Trophoblast cell (in vitro differentiated cells and primary cell): Measurements from ENCODE around the gene SERINC2.

Source experiments
- DNase-seq, 2 donors: peaks; one replicate each; pipeline ENCODE4 v3.0.0-alpha.2; 2016
- H2AFZ ChIP-seq: 2 replicates; pipeline ENCODE4 v1.6.1; 2013; ENCODE audit warnings: low read length, moderate library complexity, mild to moderate bottlenecking; ENCODE audit not compliant: insufficient read depth, poor library complexity
- H2AK5ac ChIP-seq: 2 replicates; pipeline ENCODE4 v1.6.1; 2013; ENCODE audit warnings: mild to moderate bottlenecking, low read length
- H2BK120ac ChIP-seq: 2 replicates; pipeline ENCODE4 v1.6.1; 2013; ENCODE audit warnings: low read length, mild to moderate bottlenecking, moderate library complexity; ENCODE audit not compliant: insufficient read depth, poor library complexity
- H2BK12ac ChIP-seq: 2 replicates; pipeline ENCODE4 v1.6.1; 2013; ENCODE audit warnings: mild to moderate bottlenecking, low read length, moderate library complexity
- H2BK5ac ChIP-seq: 2 replicates; pipeline ENCODE4 v1.6.1; 2013; ENCODE audit warnings: low read length, low read depth, moderate library complexity, mild to moderate bottlenecking; ENCODE audit not compliant: poor library complexity
- H3K14ac ChIP-seq: 2 replicates; pipeline ENCODE4 v1.6.1; 2013; ENCODE audit warnings: mild to moderate bottlenecking, low read length
- H3K18ac ChIP-seq: 2 replicates; pipeline ENCODE4 v1.6.1; 2013; ENCODE audit warnings: mild to moderate bottlenecking, low read length
- H3K23ac ChIP-seq: 2 replicates; pipeline ENCODE4 v1.6.1; 2013; ENCODE audit warnings: low read length
- H3K27ac ChIP-seq: 2 replicates; pipeline ENCODE4 v1.5.1; 2013; ENCODE audit warnings: low read depth, mild to moderate bottlenecking, inconsistent platforms, low read length, moderate library complexity
- H3K27me3 ChIP-seq: 2 replicates; pipeline ENCODE4 v1.6.1; 2013; ENCODE audit warnings: inconsistent platforms, mild to moderate bottlenecking, low read length, moderate library complexity; ENCODE audit not compliant: insufficient read depth
- H3K36me3 ChIP-seq, 2 experiments: 1 replicate in 1 of 2; 2 replicates in 1 of 2; pipeline ENCODE4 v1.6.1; 2013; ENCODE audit warnings: low read length in 2 of 2, mild to moderate bottlenecking in 2 of 2, moderate library complexity in 1 of 2; ENCODE audit not compliant: insufficient read depth in 2 of 2, control insufficient read depth in 1 of 2
- H3K4ac ChIP-seq: 2 replicates; pipeline ENCODE4 v1.6.1; 2013; ENCODE audit warnings: low read depth, mild to moderate bottlenecking, low read length, moderate library complexity
- H3K4me1 ChIP-seq, 2 experiments: 1 replicate in 1 of 2; 2 replicates in 1 of 2; pipeline ENCODE4 v1.6.1; 2013; ENCODE audit warnings: low read length in 2 of 2, mild to moderate bottlenecking in 2 of 2, moderate library complexity in 1 of 2; ENCODE audit not compliant: insufficient read depth in 2 of 2, control insufficient read depth in 1 of 2
- H3K4me2 ChIP-seq: 2 replicates; pipeline ENCODE4 v1.6.1; 2013; ENCODE audit warnings: inconsistent platforms, mild to moderate bottlenecking, low read length, moderate library complexity
- H3K4me3 ChIP-seq: 2 replicates; pipeline ENCODE4 v1.5.1; 2013; ENCODE audit warnings: mild to moderate bottlenecking, low read depth, low read length, inconsistent platforms
- H3K79me1 ChIP-seq: one replicate; pipeline ENCODE4 v1.6.1; 2013; ENCODE audit warnings: low read length
- H3K79me2 ChIP-seq: 2 replicates; pipeline ENCODE4 v1.6.1; 2013; ENCODE audit warnings: low read length, mild to moderate bottlenecking; ENCODE audit not compliant: control insufficient read depth, insufficient read depth, poor library complexity
- H3K9ac ChIP-seq: 2 replicates; pipeline ENCODE4 v1.6.1; 2013; ENCODE audit warnings: mild to moderate bottlenecking, low read length
- H3K9me3 ChIP-seq: 2 replicates; pipeline ENCODE4 v1.6.1; 2013; ENCODE audit warnings: low read depth, mild to moderate bottlenecking, control low read depth, inconsistent platforms, low read length; ENCODE audit not compliant: insufficient read depth
- H4K12ac ChIP-seq: 2 replicates; pipeline ENCODE4 v1.6.1; 2013; ENCODE audit warnings: low read depth, mild to moderate bottlenecking, low read length, moderate library complexity
- H4K8ac ChIP-seq: 2 replicates; pipeline ENCODE4 v1.6.1; 2013; ENCODE audit warnings: low read depth, mild to moderate bottlenecking, low read length, moderate library complexity
- H4K91ac ChIP-seq: one replicate; pipeline ENCODE4 v1.6.1; 2013; ENCODE audit warnings: low read depth, mild to moderate bottlenecking, low read length, moderate library complexity
- WGBS: extraction: QIAGEN DNeasy Blood & Tissue Kit; methylation state at CpG from one replicate; pipeline ENCODE4 v1.1.7; 2013; ENCODE audit warnings: missing lambda C conversion rate; ENCODE audit not compliant: insufficient read length, insufficient coverage; ENCODE audit errors: extremely low coverage; 5-methylcytosine and 5-hydroxymethylcytosine counted together

Gene SERINC2

DNA sequence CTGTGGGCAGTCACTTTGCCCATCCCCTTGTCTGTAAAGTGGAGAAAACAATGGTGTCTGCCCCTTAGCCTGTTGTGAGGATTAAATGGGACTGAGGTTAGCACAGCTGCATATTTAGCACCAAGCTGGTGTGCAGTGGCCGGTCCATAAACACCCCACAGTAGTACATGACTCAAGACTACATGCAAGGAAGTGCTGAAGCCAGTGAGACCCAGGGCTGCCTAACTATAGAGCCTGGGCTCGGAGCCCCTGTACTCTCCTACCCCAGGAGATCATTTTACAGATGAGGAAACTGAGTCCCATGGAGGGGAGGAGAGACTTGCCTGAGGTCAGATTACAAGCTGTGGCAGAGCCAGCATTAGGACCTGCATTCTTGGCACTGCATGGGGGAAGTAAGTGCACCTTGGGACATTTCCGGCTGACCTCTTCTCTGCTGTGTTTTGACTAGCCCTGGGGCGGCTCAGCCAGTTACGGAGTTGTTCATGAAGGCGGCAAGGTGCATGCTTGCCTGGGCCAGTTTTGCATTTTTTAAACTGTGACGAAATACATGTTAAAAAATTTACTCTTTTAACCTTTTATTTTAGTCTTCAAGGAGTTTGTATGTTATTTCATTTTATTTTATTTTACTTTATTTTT lies 3.2 kb downstream of the SERINC2 start:
- WGBS, result no CpG with 5 or more reads among the region's 7 CpGs
- Histone ChIP-seq H3K9me3 (no peaks in the 10 kb centered on the region), H4K8ac (no peak overlapping the region), H2BK120ac (peak overlapping the region; percentile 4), H3K27ac (peak overlapping the region; percentile 44), H3K79me1 (peaks cover 14% of the 10 kb centered on the region), H2BK5ac (peak overlapping the region; percentile 11), H4K91ac (peak overlapping the region; percentile 23), H3K4ac (no peak overlapping the region), H3K18ac (peak overlapping the region; percentile 16), H2AFZ (no peak overlapping the region), H3K27me3 (no peaks in the 10 kb centered on the region), H2BK12ac (peak overlapping the region; percentile 21), H3K9ac (no peak overlapping the region), H3K14ac (no peak overlapping the region), H4K12ac (no peak overlapping the region), H3K4me1 (peaks cover 30 to 32% of the 10 kb centered on the region in 2 experiments), H3K79me2 (peaks cover 14% of the 10 kb centered on the region), H3K4me3 (no peak overlapping the region), H3K4me2 (no peak overlapping the region), H2AK5ac (no peak overlapping the region), H3K36me3 (peaks cover 0 to 8% of the 10 kb centered on the region in 2 experiments), H3K23ac (no peak overlapping the region)
- DNase-seq, result peak; percentile 86 to 88

DNA sequence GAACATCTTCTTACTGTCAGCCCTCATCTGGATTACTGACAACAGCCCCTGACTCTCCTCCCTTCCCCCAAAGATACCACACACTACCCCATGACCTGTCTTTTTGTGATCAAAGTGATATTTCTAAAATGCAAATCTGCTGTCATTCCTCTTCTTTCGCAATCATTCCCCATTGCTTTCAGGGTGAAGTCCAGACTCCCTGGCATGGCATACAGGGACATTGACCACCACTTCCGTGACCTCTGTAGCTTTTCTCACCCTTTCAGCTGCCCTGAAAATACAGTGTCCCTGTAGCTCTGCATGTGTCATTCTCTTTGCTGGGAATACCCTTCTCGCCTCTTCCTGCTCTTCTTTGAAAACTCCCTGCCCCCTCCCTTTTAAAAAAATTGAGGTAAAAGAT lies 4.1 kb downstream of the SERINC2 start:
- no peak overlapping the region for H2BK120ac ChIP-seq
- H2AFZ ChIP-seq, result no peak overlapping the region
- H3K9ac ChIP-seq, result no peak overlapping the region
- no peak overlapping the region for H2BK12ac ChIP-seq
- no peak overlapping the region for H2BK5ac ChIP-seq
- H3K14ac ChIP-seq, result no peak overlapping the region
- no peak overlapping the region for H3K4me2 ChIP-seq
- no CpG with 5 or more reads among the region's 3 CpGs for WGBS
- H3K36me3 ChIP-seq, result peaks cover 0 to 8% of the 10 kb centered on the region in 2 experiments
- H3K4ac ChIP-seq, result no peak overlapping the region
- no peak overlapping the region for H3K23ac ChIP-seq
- peaks cover 16% of the 10 kb centered on the region for H3K79me1 ChIP-seq
- no peak for DNase-seq
- peaks cover 14% of the 10 kb centered on the region for H3K79me2 ChIP-seq
- no peak overlapping the region for H3K27ac ChIP-seq
- H4K12ac ChIP-seq, result no peak overlapping the region
- H3K9me3 ChIP-seq, result no peaks in the 10 kb centered on the region
- H3K18ac ChIP-seq, result no peak overlapping the region
- H4K8ac ChIP-seq, result no peak overlapping the region
- H3K4me3 ChIP-seq, result no peak overlapping the region
- no peak overlapping the region for H4K91ac ChIP-seq
- H3K27me3 ChIP-seq, result no peaks in the 10 kb centered on the region
- peaks cover 30 to 35% of the 10 kb centered on the region in 2 experiments for H3K4me1 ChIP-seq
- no peak overlapping the region for H2AK5ac ChIP-seq

DNA sequence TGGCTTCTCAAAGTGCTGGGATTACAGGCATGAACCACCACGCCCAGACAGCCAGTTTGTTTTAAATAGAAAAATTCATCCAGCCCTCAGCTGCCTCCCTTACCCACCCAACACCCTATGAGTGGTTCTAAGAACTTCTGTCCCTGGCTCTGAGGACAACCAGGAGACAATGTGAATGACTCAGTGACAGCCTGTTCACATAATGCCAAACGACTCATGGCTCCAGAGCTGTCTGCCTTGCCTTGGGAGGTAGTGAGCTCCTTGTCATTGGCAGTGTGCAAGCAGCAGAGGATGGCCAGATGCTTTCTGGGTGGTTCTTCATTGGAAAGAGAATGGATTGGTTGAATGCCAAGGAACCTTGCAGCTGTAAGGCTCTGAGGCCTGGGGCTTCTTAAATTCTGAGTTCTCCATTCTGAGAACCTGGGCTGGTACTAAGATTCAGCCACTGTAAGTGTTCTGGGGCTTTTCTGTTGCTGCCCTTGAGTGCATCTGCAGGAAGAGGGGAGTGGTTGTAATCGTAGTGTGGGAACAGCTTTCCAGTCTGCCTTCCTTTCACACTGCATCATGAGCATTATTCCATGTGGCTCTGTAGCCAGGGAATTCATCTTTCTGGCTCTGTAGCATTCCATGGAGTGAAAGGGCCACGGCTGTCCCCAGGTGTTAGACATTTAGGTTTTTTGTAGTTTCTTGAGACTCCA lies 5.8 kb downstream of the SERINC2 start:
- no peak overlapping the region for H3K23ac ChIP-seq
- H3K18ac ChIP-seq, result peak overlapping the region; percentile 38
- H3K14ac ChIP-seq, result no peak overlapping the region
- no peak overlapping the region for H2AK5ac ChIP-seq
- peak in 1 of 2 donors; percentile 64 for DNase-seq
- H3K27ac ChIP-seq, result no peak overlapping the region
- no CpG with 5 or more reads among the region's 4 CpGs for WGBS
- H3K79me1 ChIP-seq, result peaks cover 9% of the 10 kb centered on the region
- H3K4me3 ChIP-seq, result no peak overlapping the region
- H4K12ac ChIP-seq, result no peak overlapping the region
- H2BK12ac ChIP-seq, result no peak overlapping the region
- H2BK5ac ChIP-seq, result no peak overlapping the region
- H3K27me3 ChIP-seq, result no peaks in the 10 kb centered on the region
- H2AFZ ChIP-seq, result no peak overlapping the region
- no peak overlapping the region for H4K91ac ChIP-seq
- H3K4ac ChIP-seq, result no peak overlapping the region
- H3K9me3 ChIP-seq, result no peaks in the 10 kb centered on the region
- no peak overlapping the region for H2BK120ac ChIP-seq
- no peak overlapping the region for H3K4me2 ChIP-seq
- H3K9ac ChIP-seq, result no peak overlapping the region
- H3K36me3 ChIP-seq, result peaks cover 5 to 14% of the 10 kb centered on the region in 2 experiments
- peaks cover 7% of the 10 kb centered on the region for H3K79me2 ChIP-seq
- no peak overlapping the region for H4K8ac ChIP-seq
- peaks cover 35 to 36% of the 10 kb centered on the region in 2 experiments for H3K4me1 ChIP-seq

DNA sequence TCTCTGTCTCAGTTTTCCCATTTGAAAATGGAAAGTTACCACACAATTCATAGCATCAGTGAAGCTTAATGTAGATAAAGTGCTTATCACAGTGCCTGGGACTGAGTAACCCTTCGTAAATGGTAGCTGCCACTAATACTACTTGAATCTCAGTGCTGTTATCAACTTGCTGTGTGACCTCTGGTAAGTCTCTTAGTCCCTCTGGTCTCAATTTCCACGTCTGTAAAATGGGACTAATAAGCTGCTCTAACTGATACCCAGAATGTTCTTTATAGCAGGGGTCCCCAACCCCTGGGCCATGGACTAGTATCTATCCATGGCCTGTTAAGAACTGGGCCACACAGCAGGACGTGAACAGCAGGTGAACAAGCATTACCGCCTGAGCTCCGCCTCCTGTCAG lies 7.7 kb downstream of the SERINC2 start:
- Histone ChIP-seq H3K4ac (no peak overlapping the region), H2BK120ac (no peak overlapping the region), H3K79me1 (peaks cover 3% of the 10 kb centered on the region), H4K12ac (no peak overlapping the region), H3K23ac (no peak overlapping the region), H3K4me2 (no peak overlapping the region), H3K14ac (no peak overlapping the region), H3K79me2 (no peaks in the 10 kb centered on the region), H2AFZ (no peak overlapping the region), H4K8ac (no peak overlapping the region), H3K4me3 (no peak overlapping the region), H4K91ac (no peak overlapping the region), H3K27me3 (no peaks in the 10 kb centered on the region), H3K4me1 (peaks cover 22% of the 10 kb centered on the region in 2 experiments), H3K9ac (no peak overlapping the region), H2BK5ac (no peak overlapping the region), H3K9me3 (no peaks in the 10 kb centered on the region), H3K18ac (no peak overlapping the region), H3K27ac (no peak overlapping the region), H2BK12ac (no peak overlapping the region), H2AK5ac (no peak overlapping the region), H3K36me3 (peaks cover 21 to 32% of the 10 kb centered on the region in 2 experiments)
- no peak for DNase-seq
- no CpG with 5 or more reads among the region's 5 CpGs for WGBS
